Endothelial cell of umbilical vein (primary cell): Measurements from ENCODE around the gene MCM7. TPM values are rescaled to one million over a fixed set of nuclear protein-coding genes. Genes with fewer than 3 reads are reported as not detected.

Source experiments
- BruUV-seq: library from RNA; stranded (reverse); fragments of 400-500 nt; replicated peaks from 2 replicates; lab custom pipeline; 2021; lab: Mats Ljungman, UMichigan
- CTCF ChIA-PET: fragments of 300-600, 350-600 bp; sonication (Branson Sonifier 250); formaldehyde crosslinking; loops from one replicate; lab custom pipeline; 2021; ENCODE audit warnings: antibody characterized with exemption, inconsistent platforms; lab: Charles Lee
- POLR2A ChIA-PET: fragments of 300-600, 350-600 bp; sonication (Branson Sonifier 250); formaldehyde crosslinking; loops from one replicate; lab custom pipeline; 2021; ENCODE audit warnings: antibody characterized with exemption, inconsistent platforms; lab: Charles Lee
- DNase-seq: peaks from one replicate; pipeline ENCODE4 v3.0.0-alpha.2; 2011; ENCODE audit warnings: low read depth, low spot score
- FAIRE-seq: peaks from 2 replicates; lab custom pipeline; 2011; peaks lifted over from hg19 to GRCh38; lab: Jason Lieb, UNC
- H2AFZ ChIP-seq: 2 replicates; pipeline ENCODE4 v1.6.0; 2012; ENCODE audit warnings: low read depth, low read length, control low read depth, inconsistent platforms
- H3K27ac ChIP-seq: 2 replicates; pipeline ENCODE4 v1.5.1; 2011; ENCODE audit warnings: low read depth, mild to moderate bottlenecking, control low read depth, low read length, moderate library complexity; ENCODE audit not compliant: insufficient read depth
- H3K27me3 ChIP-seq, 2 experiments: 2 replicates each; pipeline versions ENCODE4 v1.6.0 to v1.6.1; 2011; ENCODE audit warnings: low read length in 2 of 2, mixed read lengths in 1 of 2; ENCODE audit not compliant: control insufficient read depth in 2 of 2, insufficient read depth in 2 of 2
- H3K36me3 ChIP-seq, 2 experiments: 2 replicates in 1 of 2; 3 replicates in 1 of 2; pipeline ENCODE4 v1.5.1; 2011; ENCODE audit warnings: low read length in 2 of 2, mild to moderate bottlenecking in 1 of 2, moderate library complexity in 1 of 2; ENCODE audit not compliant: control insufficient read depth in 2 of 2, insufficient read depth in 2 of 2; ENCODE audit errors: extremely low read depth in 1 of 2
- H3K4me1 ChIP-seq: 3 replicates; pipeline ENCODE4 v1.5.1; 2011; ENCODE audit warnings: mild to moderate bottlenecking, low read length; ENCODE audit not compliant: control insufficient read depth, insufficient read depth; ENCODE audit errors: extremely low read depth
- H3K4me2 ChIP-seq: 2 replicates; pipeline ENCODE4 v1.6.1; 2011; ENCODE audit warnings: low read length, control low read depth, mixed read lengths; ENCODE audit not compliant: insufficient read depth
- H3K4me3 ChIP-seq, 3 experiments: fragments of 200-600 bp in 1 of 3; sonication (generic), shearing (Covaris generic) in 1 of 3; replicated peaks in 1 of 3; 2 replicates each; pipeline ENCODE4 v1.5.1; 2011 to 2016; ENCODE audit warnings: control low read depth in 3 of 3, low read length in 3 of 3, mild to moderate bottlenecking in 2 of 3, inconsistent platforms in 1 of 3, low read depth in 1 of 3, moderate library complexity in 1 of 3; ENCODE audit not compliant: insufficient read depth in 1 of 3
- H3K79me2 ChIP-seq: 2 replicates; pipeline ENCODE4 v1.6.0; 2012; ENCODE audit warnings: low read length, inconsistent platforms; ENCODE audit not compliant: control insufficient read depth, insufficient read depth
- H3K9ac ChIP-seq: replicated peaks from 2 replicates; pipeline ENCODE3; 2011; ENCODE audit warnings: low read length, control low read depth; ENCODE audit not compliant: insufficient read depth; ENCODE audit errors: extremely low read depth
- H3K9me1 ChIP-seq: replicated peaks from 3 replicates; pipeline ENCODE4 v1.6.0; 2011; ENCODE audit warnings: mild to moderate bottlenecking, low read length; ENCODE audit not compliant: control insufficient read depth, insufficient read depth; ENCODE audit errors: extremely low read depth
- H3K9me3 ChIP-seq: replicated peaks from 2 replicates; pipeline ENCODE4 v1.5.1; 2012; ENCODE audit warnings: low read length, inconsistent platforms; ENCODE audit not compliant: control insufficient read depth, insufficient read depth
- H4K20me1 ChIP-seq: replicated peaks from 2 replicates; pipeline ENCODE3; 2011; ENCODE audit warnings: mild to moderate bottlenecking, low read length; ENCODE audit not compliant: control insufficient read depth, insufficient read depth; ENCODE audit errors: extremely low read depth
- EZH2 ChIP-seq: IDR thresholded peaks from 2 replicates; pipeline ENCODE4 v1.6.1; 2012; ENCODE audit warnings: borderline replicate concordance, low read depth, mild to moderate bottlenecking, moderate library complexity, low read length, inconsistent platforms; ENCODE audit not compliant: severe bottlenecking
- FOS ChIP-seq: IDR thresholded peaks from 2 replicates; pipeline ENCODE4 v1.6.1; 2011; ENCODE audit warnings: mild to moderate bottlenecking, low read length, moderate library complexity, borderline replicate concordance; ENCODE audit not compliant: insufficient read depth
- GATA2 ChIP-seq: IDR thresholded peaks from 2 replicates; pipeline ENCODE4 v1.7.0; 2011; ENCODE audit warnings: low read depth, mild to moderate bottlenecking, moderate library complexity, mixed read lengths, low read length; ENCODE audit not compliant: insufficient read length, insufficient read depth
- JUN ChIP-seq: IDR thresholded peaks from 2 replicates; pipeline ENCODE4 v1.6.1; 2011; ENCODE audit warnings: borderline replicate concordance, low read depth; ENCODE audit not compliant: insufficient read length, insufficient read depth
- MYC ChIP-seq: IDR thresholded peaks from one replicate; pipeline ENCODE4 v1.6.1; 2011; ENCODE audit warnings: mild to moderate bottlenecking, low read depth, low read length
- POLR2A ChIP-seq: IDR thresholded peaks from 2 replicates; pipeline ENCODE4 v1.6.1; 2012; ENCODE audit warnings: low read depth, mild to moderate bottlenecking, control low read depth, low read length
- POLR2AphosphoS5 ChIP-seq: IDR thresholded peaks from 2 replicates; pipeline ENCODE4 v1.6.1; 2012; ENCODE audit warnings: low read depth, mild to moderate bottlenecking, control low read depth, low read length, moderate library complexity; ENCODE audit not compliant: insufficient read depth
- dilution Hi-C: fragments of 300-500 bp; cut with MboI; formaldehyde crosslinking; loops from one replicate; pipeline ENCODE4 v1.15.0; 2019; ENCODE audit warnings: low sequenced_read_pairs; ENCODE audit not compliant: extremely low pct_ligation_motif_present
- intact Hi-C: fragments of 100-400 bp; cut with micrococcal nuclease; formaldehyde crosslinking; loops from one replicate; pipeline ENCODE4 v1.10.0; 2022
- polyA plus RNA-seq, 4 experiments: library from polyadenylated mRNA; depleted of rRNA in 3 of 4; stranded (reverse) in 3 of 4; unstranded in 1 of 4; fragments of >200 nt; gene quantifications; 2 replicates each; pipeline versions ENCODE4 v1.2.1 to v1.2.3, GENCODE V29; 2011 to 2012; ENCODE audit warnings: missing spikeins in 1 of 4
- total RNA-seq: library from RNA; stranded (reverse); gene quantifications from 2 replicates; pipeline ENCODE4 v1.2.3, GENCODE V29; 2021
- TF ChIP-seq, protein P1 (sequence below): IDR thresholded peaks from 2 replicates; pipeline ENCODE4 v1.6.1; 2011; ENCODE audit not compliant: insufficient read depth, insufficient read length
- TF ChIP-seq, protein P2 (sequence below), 2 donors: IDR thresholded peaks; 1 replicate in 1 of 2; 2 replicates in 1 of 2; pipeline ENCODE4 v1.5.1; 2011; ENCODE audit warnings: low read length in 2 of 2, mild to moderate bottlenecking in 2 of 2, moderate library complexity in 2 of 2, control low read depth in 1 of 2, inconsistent platforms in 1 of 2, low read depth in 1 of 2; ENCODE audit not compliant: insufficient read depth in 1 of 2; ENCODE audit errors: extremely low read depth in 1 of 2

MCM7 gene
- total and polyA plus RNA-seq, 2 donors (not counting 3 experiments of a cell fraction or from before 2014, with no cell fraction given) = 156 to 187 TPM

DNA sequence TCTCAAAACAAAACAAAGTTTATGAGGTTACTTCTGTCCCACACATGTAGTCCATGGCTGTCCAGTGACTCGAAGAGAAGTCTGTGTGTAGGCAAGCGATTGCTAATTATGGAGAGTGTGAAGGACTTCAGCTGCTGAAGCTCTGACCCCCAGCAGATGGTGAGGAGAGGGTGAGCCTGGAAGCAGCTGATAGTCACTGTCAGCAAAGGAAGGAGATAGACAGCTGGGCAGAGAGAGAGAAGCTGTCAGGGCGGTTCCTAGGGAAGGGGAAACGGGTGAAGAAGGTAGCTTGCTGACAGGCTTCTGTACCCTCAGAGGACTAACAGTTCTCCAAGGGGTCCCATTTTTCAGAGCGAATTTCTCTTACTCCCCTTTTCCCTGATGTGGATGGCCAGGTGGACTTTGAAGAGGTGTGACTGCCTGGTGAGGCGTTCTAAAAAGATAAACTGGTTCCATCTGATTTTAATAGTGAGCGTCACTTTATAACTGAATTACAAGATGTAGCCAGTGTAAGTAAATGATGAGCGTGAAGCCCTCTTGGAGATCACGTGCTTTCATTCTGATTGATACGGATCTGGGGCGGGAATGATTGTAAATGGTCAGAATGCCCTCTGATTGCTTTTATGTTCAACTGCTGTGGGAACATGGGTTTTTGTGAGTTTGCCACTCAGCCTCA, 39.5 kb downstream of the MCM7 start:
- Histone ChIP-seq H3K4me1 (no peaks in the 10 kb centered on the region), H4K20me1 (no peaks in the 10 kb centered on the region), H3K79me2 (no peaks in the 10 kb centered on the region), H3K9ac (no peak overlapping the region), H3K27me3 (no peaks in the 10 kb centered on the region), H3K36me3 (peaks cover 23% of the 10 kb centered on the region in 2 experiments), H3K9me1 (no peaks in the 10 kb centered on the region), H3K9me3 (no peaks in the 10 kb centered on the region), H3K27ac (no peak overlapping the region), H3K4me2 (no peak overlapping the region), H2AFZ (no peak overlapping the region), H3K4me3 (no peak overlapping the region)
- FAIRE-seq (no peak), DNase-seq (no peak)
- CTCF ChIA-PET = interaction anchor here (1.0 kb wide), 1 partner anchor 68 kb away, joined by 3 read pairs; no protein-coding TSS in a partner anchor
- dilution Hi-C loops (no loop called here), intact Hi-C loops (no loop called here)
- no peak for TF ChIP-seq MYC
- no peak for TF ChIP-seq POLR2AphosphoS5
- TF ChIP-seq EZH2 = no peak
- TF ChIP-seq JUN = no peak
- TF ChIP-seq GATA2 = no peak
- TF ChIP-seq FOS = no peak
- TF ChIP-seq, protein P1, sequence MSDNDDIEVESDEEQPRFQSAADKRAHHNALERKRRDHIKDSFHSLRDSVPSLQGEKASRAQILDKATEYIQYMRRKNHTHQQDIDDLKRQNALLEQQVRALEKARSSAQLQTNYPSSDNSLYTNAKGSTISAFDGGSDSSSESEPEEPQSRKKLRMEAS = no peak
- no peak for TF ChIP-seq POLR2A
- TF ChIP-seq, protein P2, sequence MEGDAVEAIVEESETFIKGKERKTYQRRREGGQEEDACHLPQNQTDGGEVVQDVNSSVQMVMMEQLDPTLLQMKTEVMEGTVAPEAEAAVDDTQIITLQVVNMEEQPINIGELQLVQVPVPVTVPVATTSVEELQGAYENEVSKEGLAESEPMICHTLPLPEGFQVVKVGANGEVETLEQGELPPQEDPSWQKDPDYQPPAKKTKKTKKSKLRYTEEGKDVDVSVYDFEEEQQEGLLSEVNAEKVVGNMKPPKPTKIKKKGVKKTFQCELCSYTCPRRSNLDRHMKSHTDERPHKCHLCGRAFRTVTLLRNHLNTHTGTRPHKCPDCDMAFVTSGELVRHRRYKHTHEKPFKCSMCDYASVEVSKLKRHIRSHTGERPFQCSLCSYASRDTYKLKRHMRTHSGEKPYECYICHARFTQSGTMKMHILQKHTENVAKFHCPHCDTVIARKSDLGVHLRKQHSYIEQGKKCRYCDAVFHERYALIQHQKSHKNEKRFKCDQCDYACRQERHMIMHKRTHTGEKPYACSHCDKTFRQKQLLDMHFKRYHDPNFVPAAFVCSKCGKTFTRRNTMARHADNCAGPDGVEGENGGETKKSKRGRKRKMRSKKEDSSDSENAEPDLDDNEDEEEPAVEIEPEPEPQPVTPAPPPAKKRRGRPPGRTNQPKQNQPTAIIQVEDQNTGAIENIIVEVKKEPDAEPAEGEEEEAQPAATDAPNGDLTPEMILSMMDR (IDR thresholded peaks at IDR 0.05; ENCODE audit: extremely low read depth in 1 of 2, insufficient read depth in 1 of 2, low read depth in 1 of 2, low read length in 2 of 2) = no peak
- POLR2A ChIA-PET = interaction anchor here (0.6 kb wide), 1 partner anchor 9 kb away, joined by 3 read pairs; no protein-coding TSS in a partner anchor
- BruUV-seq = no TSS peak
